ENCODE results near the gene LRRC75B.

The LRRC75B gene

GRCh38 chr22:24584871-24585411 is 7.9 kb downstream of the LRRC75B start:
- no peak for FAIRE-seq

- FAIRE-seq, result no peak
These were observed 8.6 kb downstream of the LRRC75B start for GRCh38 chr22:24584166-24584790.

GRCh38 chr22:24583221-24584165 is 9.4 kb downstream of the LRRC75B start:
- no peak for FAIRE-seq

GRCh38 chr22:24582056-24582814 is 10.6 kb downstream of the LRRC75B start:
- no peak for FAIRE-seq

- FAIRE-seq, result no peak
These were observed 12.6 kb downstream of the LRRC75B start for GRCh38 chr22:24580276-24580675.

- peak; percentile 99 for FAIRE-seq
These were observed 13.6 kb downstream of the LRRC75B start for GRCh38 chr22:24579258-24579601.

- FAIRE-seq, result no peak
These were observed 14.3 kb downstream of the LRRC75B start for GRCh38 chr22:24578355-24579257.

- FAIRE-seq, result no peak
These were observed 16.1 kb downstream of the LRRC75B start for GRCh38 chr22:24576778-24577177.

GRCh38 chr22:24571266-24571665 is 21.6 kb downstream of the LRRC75B start:
- FAIRE-seq, result no peak

- no peak for FAIRE-seq
These were observed 25.2 kb downstream of the LRRC75B start for GRCh38 chr22:24567668-24568067.

- FAIRE-seq, result no peak
These were observed 25.9 kb downstream of the LRRC75B start for GRCh38 chr22:24566899-24567511.

- no peak for FAIRE-seq
These were observed 27.8 kb downstream of the LRRC75B start for GRCh38 chr22:24565077-24565476.

GRCh38 chr22:24564376-24565058 is 28.4 kb downstream of the LRRC75B start:
- no peak for FAIRE-seq

- no peak for FAIRE-seq
These were observed 29.6 kb downstream of the LRRC75B start for GRCh38 chr22:24563246-24563645.

GRCh38 chr22:24559471-24559870 is 33.4 kb downstream of the LRRC75B start:
- FAIRE-seq, result no peak

GRCh38 chr22:24555165-24556039 is 37.5 kb downstream of the LRRC75B start, which contains the start of gene SNRPD3:
Gene SNRPD3 (plus strand): TSS chr22:24555999. CDS start chr22:24557675, 1,676 bp downstream.
- FAIRE-seq, result peak; percentile 54

- no peak for FAIRE-seq
These were observed 38.3 kb downstream of the LRRC75B start, which contains the start of gene GUCD1 for GRCh38 chr22:24554313-24555164. Gene GUCD1 (minus strand): TSS chr22:24555138. CDS start chr22:24554991, 147 bp downstream.

GRCh38 chr22:24553597-24554312 is 39.1 kb downstream of the LRRC75B start:
- FAIRE-seq, result no peak
